Spleen (tissue), 11 donors: ENCODE measurements around the gene MED26. TPM values are rescaled to one million over a fixed set of nuclear protein-coding genes. Genes with fewer than 3 reads are reported as not detected.
A peak's percentile ranks its signal among the peaks of the same experiment; 100 is the strongest.

Experiments
- DNase-seq: peaks from one replicate; pipeline ENCODE4 v3.0.0-alpha.2; 2020
- H3K27ac ChIP-seq, 8 donors: fragments of 200-600 bp; sonication (generic) in 7 of 8; 1 replicate in 4 of 8; 2 replicates in 4 of 8; pipeline versions ENCODE4 v1.5.0 to v1.8.0; 2016 to 2021; ENCODE audit warnings: inconsistent platforms in 4 of 8, mild to moderate bottlenecking in 4 of 8, moderate library complexity in 1 of 8
- H3K27me3 ChIP-seq, 7 donors: fragments of 200-600 bp; sonication (generic) in 6 of 7; replicated peaks in 1 of 7; 1 replicate in 4 of 7; 2 replicates in 3 of 7; pipeline versions ENCODE4 v1.5.0 to v1.8.0; 2016 to 2021; ENCODE audit warnings: inconsistent platforms in 3 of 7, mild to moderate bottlenecking in 1 of 7
- H3K36me3 ChIP-seq, 6 donors: fragments of 200-600 bp; sonication (generic) in 5 of 6; 1 replicate in 4 of 6; 2 replicates in 2 of 6; pipeline versions ENCODE4 v1.5.0 to v1.8.0; 2016 to 2021; ENCODE audit warnings: inconsistent platforms in 2 of 6
- H3K4me1 ChIP-seq, 6 donors: fragments of 200-600 bp; sonication (generic) in 5 of 6; 1 replicate in 3 of 6; 2 replicates in 3 of 6; pipeline versions ENCODE4 v1.5.0 to v1.8.0; 2016 to 2021; ENCODE audit warnings: inconsistent platforms in 3 of 6
- H3K4me3 ChIP-seq, 8 donors: fragments of 200-600 bp; sonication (generic) in 7 of 8; 1 replicate in 4 of 8; 2 replicates in 4 of 8; pipeline versions ENCODE4 v1.5.0 to v1.8.0; 2016 to 2021; ENCODE audit warnings: inconsistent platforms in 4 of 8, mild to moderate bottlenecking in 4 of 8, moderate library complexity in 2 of 8
- H3K9me3 ChIP-seq, 8 donors: fragments of 200-600 bp; sonication (generic) in 7 of 8; 1 replicate in 4 of 8; 2 replicates in 4 of 8; pipeline versions ENCODE4 v1.5.0 to v1.8.0; 2016 to 2021; ENCODE audit warnings: inconsistent platforms in 4 of 8
- CTCF ChIP-seq, 11 experiments: fragments of 200-600 bp in 7 of 11; fragments of 450-650 bp in 4 of 11; sonication (generic) in 4 of 11; IDR thresholded peaks in 8 of 11; conservative IDR thresholded peaks in 3 of 11; 1 replicate in 7 of 11; 2 replicates in 4 of 11; pipeline versions ENCODE4 v1.4.0 to v1.8.0; 2016 to 2021; ENCODE audit warnings: antibody characterized with exemption in 11 of 11, inconsistent platforms in 4 of 11, mild to moderate bottlenecking in 1 of 11
- POLR2A ChIP-seq, 3 donors: fragments of 450-650 bp; IDR thresholded peaks; one replicate each; pipeline ENCODE4 v1.5.1; 2017; ENCODE audit warnings: antibody characterized with exemption in 3 of 3, mild to moderate bottlenecking in 1 of 3
- POLR2AphosphoS5 ChIP-seq, 3 donors: sonication (generic); formaldehyde crosslinking; IDR thresholded peaks; one replicate each; pipeline ENCODE4 v1.5.1; 2017; ENCODE audit warnings: antibody characterized with exemption in 3 of 3
- WGBS, 5 donors: extraction: QIAGEN DNeasy Blood & Tissue Kit in 3 of 5; methylation state at CpG; one replicate each; pipeline versions ENCODE4 v1.1.5 to v1.1.7; 2013 to 2018; 5-methylcytosine and 5-hydroxymethylcytosine counted together
- intact Hi-C: fragments of 100-400 bp; cut with DNase I; formaldehyde crosslinking; loops from one replicate; pipeline ENCODE4 v1.15.0; 2023; ENCODE audit warnings: low total_unique reads
- polyA plus RNA-seq, 3 donors: library from polyadenylated mRNA; stranded (reverse); fragments of 200-250 nt; gene quantifications; one replicate each; pipeline ENCODE4 v1.2.1, GENCODE V29; 2013
- total RNA-seq, 7 donors: library from RNA; depleted of rRNA in 3 of 7; stranded (reverse); fragments of >200 nt in 3 of 7; fragmentation: NEBNext Ultra II Directional in 4 of 7; extraction: Animal tissue kit (Norgen Biotek cat#: 25700) in 4 of 7; gene quantifications; one replicate each; pipeline versions ENCODE4 v1.1.0 to v1.2.1, GENCODE V29; 2016 to 2021
- donor health status: healthy with polysubstance abuse.
- donor health status: DM: no; HTN: no; CAD: no; lungs with moderate emphysema.
- donor health status: DM: no; HTN: no; CAD: no.
- donor health status: Bipolar disorder and iron deficiency.
- donor health status: healthy.
- donor health status: DM: no; HTN: no; CAD: no.
- donor health status: DM: yes; HTN: yes; CAD: no.

MED26 gene
- total and polyA plus RNA-seq, 10 donors = 6.5 to 20.4 (median 15.7) TPM

GRCh38 chr19:16581145-16581970 is 46.6 kb downstream of the MED26 start:
- peaks cover 60 to 100% (median 84%) of the 10 kb centered on the region in 6 donors for H3K4me1 ChIP-seq
- no peak for DNase-seq
- H3K36me3 ChIP-seq = peaks cover 0 to 63% (median 29%) of the 10 kb centered on the region in 6 donors
- WGBS, 5 donors = 70 to 79% (median 78%) methylated on average over 6 to 12 of the region's 12 CpGs
- no peak overlapping the region for H3K4me3 ChIP-seq
- TF ChIP-seq POLR2AphosphoS5 (IDR thresholded peaks at IDR 0.05) = peak in 1 of 3 donors; percentile 8
- no peak for TF ChIP-seq POLR2A (IDR thresholded peaks at IDR 0.05)
- H3K9me3 ChIP-seq = no peaks in the 10 kb centered on the region
- intact Hi-C loops = no loop called here
- H3K27ac ChIP-seq = peak overlapping the region in 4 of 8 donors; percentile 29 to 94 (median 88)
- H3K27me3 ChIP-seq = no peaks in the 10 kb centered on the region

- Histone ChIP-seq H3K9me3 (no peaks in the 10 kb centered on the region), H3K4me3 (no peak overlapping the region), H3K4me1 (peaks cover 41 to 100% (median 80%) of the 10 kb centered on the region in 6 donors), H3K27ac (no peak overlapping the region), H3K36me3 (peaks cover 0 to 83% (median 43%) of the 10 kb centered on the region in 6 donors), H3K27me3 (no peaks in the 10 kb centered on the region)
- intact Hi-C loops = no loop called here
- TF ChIP-seq POLR2AphosphoS5 (IDR thresholded peaks at IDR 0.05) (no peak), POLR2A (IDR thresholded peaks at IDR 0.05) (no peak), CTCF (IDR thresholded peaks at IDR 0.05 in 8 of 11, conservative IDR thresholded peaks at IDR 0.05 in 3 of 11) (no peak)
- 57 to 87% (median 61%) methylated on average over 4 of the region's 4 CpGs for WGBS, 5 donors
- no peak for DNase-seq
These were observed 48.6 kb downstream of the MED26 start for GRCh38 chr19:16579381-16579780.

- 70 to 84% (median 77%) methylated on average over 13 to 17 of the region's 17 CpGs for WGBS, 5 donors
- TF ChIP-seq POLR2AphosphoS5 (IDR thresholded peaks at IDR 0.05) = peak; percentile 4 to 42 (median 7)
- no peak for TF ChIP-seq CTCF (IDR thresholded peaks at IDR 0.05 in 8 of 11, conservative IDR thresholded peaks at IDR 0.05 in 3 of 11)
- H3K27ac ChIP-seq = peak overlapping the region in 7 of 8 donors; percentile 19 to 79 (median 71)
- DNase-seq = no peak
- no peak overlapping the region for H3K4me3 ChIP-seq
- H3K4me1 ChIP-seq = peaks cover 38 to 100% (median 79%) of the 10 kb centered on the region in 6 donors
- no peaks in the 10 kb centered on the region for H3K27me3 ChIP-seq
- intact Hi-C loops = no loop called here
- no peaks in the 10 kb centered on the region for H3K9me3 ChIP-seq
- H3K36me3 ChIP-seq = peaks cover 0 to 88% (median 43%) of the 10 kb centered on the region in 6 donors
These were observed 50.4 kb downstream of the MED26 start for GRCh38 chr19:16577531-16577985.

- Histone ChIP-seq H3K27me3 (no peaks in the 10 kb centered on the region), H3K4me1 (peaks cover 32 to 95% (median 72%) of the 10 kb centered on the region in 6 donors), H3K4me3 (no peak overlapping the region), H3K27ac (peak overlapping the region in 7 of 8 donors; percentile 19 to 79 (median 71)), H3K36me3 (peaks cover 0 to 82% (median 43%) of the 10 kb centered on the region in 6 donors), H3K9me3 (no peaks in the 10 kb centered on the region)
- peak in 1 of 3 donors; percentile 60 for TF ChIP-seq POLR2AphosphoS5 (IDR thresholded peaks at IDR 0.05)
- TF ChIP-seq POLR2A (IDR thresholded peaks at IDR 0.05) = no peak
- no peak for TF ChIP-seq CTCF (IDR thresholded peaks at IDR 0.05 in 8 of 11, conservative IDR thresholded peaks at IDR 0.05 in 3 of 11)
- WGBS, 5 donors = 88 to 97% (median 93%) methylated on average over 33 to 52 of the region's 52 CpGs
- intact Hi-C loops = no loop called here
- no peak for DNase-seq
These were observed 51.1 kb downstream of the MED26 start for GRCh38 chr19:16576690-16577530.
